HepG2 (cell line): Measurements from ENCODE around the gene OSGIN1. TPM values are rescaled to one million over a fixed set of nuclear protein-coding genes. Genes with fewer than 3 reads are reported as not detected.

ENCODE experiments used
- CBX5 ChIP-seq: sonication (generic); formaldehyde crosslinking; IDR thresholded peaks from 2 replicates; pipeline ENCODE4 v1.4.0; 2020; ENCODE audit warnings: missing genetic modification reagents, borderline replicate concordance
- CCDC6 ChIP-seq: sonication (generic); formaldehyde crosslinking; IDR thresholded peaks from 2 replicates; pipeline ENCODE4 v1.8.1; 2022; ENCODE audit warnings: mild to moderate bottlenecking, missing genetic modification reagents, moderate library complexity
- CEBPB ChIP-seq: IDR thresholded peaks from 2 replicates; pipeline ENCODE4 v1.6.1; 2011; ENCODE audit warnings: low read depth, low read length, improper control_type of control experiment, borderline replicate concordance
- FOXA3 ChIP-seq: IDR thresholded peaks from 2 replicates; pipeline ENCODE4 v1.6.1; 2016; ENCODE audit warnings: missing genetic modification reagents, missing compliant biosample characterization
- KAT8 ChIP-seq: IDR thresholded peaks from 2 replicates; pipeline ENCODE4 v1.6.1; 2016; ENCODE audit warnings: missing genetic modification reagents, missing compliant biosample characterization
- SKIL ChIP-seq: sonication (generic); formaldehyde crosslinking; IDR thresholded peaks from 2 replicates; pipeline ENCODE4 v1.8.0; 2022; ENCODE audit warnings: missing genetic modification reagents, mild to moderate bottlenecking, moderate library complexity, borderline replicate concordance
- SP4 ChIP-seq: sonication (generic); formaldehyde crosslinking; IDR thresholded peaks from 2 replicates; pipeline ENCODE4 v1.8.1; 2023; ENCODE audit warnings: mild to moderate bottlenecking, missing genetic modification reagents
- TBL1XR1 ChIP-seq: fragments of 150-350 bp; IDR thresholded peaks from 2 replicates; pipeline ENCODE4 v1.6.1; 2014; ENCODE audit warnings: borderline replicate concordance, low read length; ENCODE audit not compliant: partially characterized antibody
- TFDP2 ChIP-seq: sonication (generic); formaldehyde crosslinking; IDR thresholded peaks from 2 replicates; pipeline ENCODE4 v1.4.0; 2020; ENCODE audit warnings: missing genetic modification reagents
- ZBTB46 ChIP-seq: sonication (generic); formaldehyde crosslinking; IDR thresholded peaks from 2 replicates; pipeline ENCODE4 v1.4.0; 2020; ENCODE audit warnings: mild to moderate bottlenecking, missing genetic modification reagents, borderline replicate concordance
- ZNF430 ChIP-seq: sonication (generic); formaldehyde crosslinking; IDR thresholded peaks from 2 replicates; pipeline ENCODE4 v1.9.0; 2021; ENCODE audit warnings: mild to moderate bottlenecking, missing genetic modification reagents
- polyA plus RNA-seq, 8 experiments: library from polyadenylated mRNA; depleted of rRNA in 3 of 8; stranded (reverse) in 7 of 8; unstranded in 1 of 8; fragments of >200 nt; fragmentation: Illumina TruSeq in 4 of 8; extraction: Trizol in 4 of 8; gene quantifications; 2 replicates each; pipeline versions ENCODE4 v1.2.1 to v1.2.3, GENCODE V29; 2011 to 2016; ENCODE audit warnings: low read depth in 4 of 8, missing spikeins in 1 of 8, mixed read lengths in 1 of 8; ENCODE audit not compliant: insufficient read depth in 1 of 8
- total RNA-seq, 5 experiments: library from RNA; depleted of rRNA; stranded (reverse); fragments of >200 nt; fragmentation: Illumina TruSeq; extraction: Trizol; gene quantifications; 2 replicates each; pipeline ENCODE4 v1.2.3, GENCODE V29; 2016; ENCODE audit warnings: low read depth in 1 of 5
- TF ChIP-seq, protein P1 (sequence below): sonication (generic); formaldehyde crosslinking; IDR thresholded peaks from 2 replicates; pipeline ENCODE4 v1.4.0; 2020; ENCODE audit warnings: mild to moderate bottlenecking, missing genetic modification reagents
- TF ChIP-seq, protein P2 (sequence below): sonication (generic); formaldehyde crosslinking; IDR thresholded peaks from 2 replicates; pipeline ENCODE4 v1.4.0; 2020; ENCODE audit warnings: missing genetic modification reagents
- TF ChIP-seq, protein P3 (sequence below), 2 experiments: sonication (generic) in 1 of 2; formaldehyde crosslinking in 1 of 2; IDR thresholded peaks; 2 replicates each; pipeline versions ENCODE4 v1.5.1 to v1.6.1; 2011 to 2020; ENCODE audit warnings: borderline replicate concordance in 1 of 2, low read depth in 1 of 2, low read length in 1 of 2, mild to moderate bottlenecking in 1 of 2, missing genetic modification reagents in 1 of 2, moderate library complexity in 1 of 2

Gene OSGIN1
- total and polyA plus RNA-seq, 2 of the 13 experiments (the other 11 are each of a cell fraction or from before 2014, with no cell fraction given), result 20.5 to 27.1 TPM

DNA sequence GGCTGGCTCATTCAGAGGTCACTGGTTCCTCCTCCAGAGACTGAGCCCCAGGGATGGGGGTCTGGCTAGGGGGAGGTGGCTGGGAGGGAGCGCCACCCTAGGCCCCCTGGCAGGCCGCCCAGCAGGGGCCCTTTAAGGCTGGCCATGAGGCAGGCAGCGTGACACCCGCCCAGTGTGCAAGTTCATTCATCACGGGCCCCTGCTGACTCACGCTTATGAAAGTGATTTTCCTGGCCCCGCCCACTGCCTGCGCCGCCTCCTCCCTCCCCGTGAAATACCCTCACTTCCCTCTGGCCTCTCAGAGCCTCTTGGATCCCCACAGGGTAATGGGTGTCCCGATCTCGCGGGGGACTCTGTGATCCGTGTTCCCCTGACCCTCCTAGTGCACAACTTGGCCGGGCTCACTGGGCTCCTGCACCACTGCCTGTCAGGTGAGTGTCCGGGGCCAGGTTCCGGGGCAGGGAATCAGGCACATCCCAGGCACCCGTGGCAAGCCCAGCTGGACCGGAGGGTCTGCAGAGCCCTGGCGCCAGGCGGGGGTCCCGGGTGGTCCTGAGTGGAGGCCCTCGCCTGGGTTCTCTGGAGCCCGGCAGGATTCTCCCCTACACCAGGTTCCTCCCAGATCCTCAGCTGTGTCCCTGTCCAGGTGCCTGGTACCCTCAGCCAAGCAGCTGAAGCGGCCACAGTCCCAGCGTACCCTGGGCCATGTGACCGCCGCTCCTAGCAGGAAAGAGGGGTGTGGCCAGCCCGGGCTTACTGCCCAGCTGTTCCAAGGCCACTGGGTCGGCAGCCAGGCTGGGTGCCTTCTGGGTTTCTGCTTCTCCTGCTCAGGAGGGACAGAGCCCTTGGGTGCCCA is at the start of gene OSGIN1 (continued):
- TF ChIP-seq, protein P1, sequence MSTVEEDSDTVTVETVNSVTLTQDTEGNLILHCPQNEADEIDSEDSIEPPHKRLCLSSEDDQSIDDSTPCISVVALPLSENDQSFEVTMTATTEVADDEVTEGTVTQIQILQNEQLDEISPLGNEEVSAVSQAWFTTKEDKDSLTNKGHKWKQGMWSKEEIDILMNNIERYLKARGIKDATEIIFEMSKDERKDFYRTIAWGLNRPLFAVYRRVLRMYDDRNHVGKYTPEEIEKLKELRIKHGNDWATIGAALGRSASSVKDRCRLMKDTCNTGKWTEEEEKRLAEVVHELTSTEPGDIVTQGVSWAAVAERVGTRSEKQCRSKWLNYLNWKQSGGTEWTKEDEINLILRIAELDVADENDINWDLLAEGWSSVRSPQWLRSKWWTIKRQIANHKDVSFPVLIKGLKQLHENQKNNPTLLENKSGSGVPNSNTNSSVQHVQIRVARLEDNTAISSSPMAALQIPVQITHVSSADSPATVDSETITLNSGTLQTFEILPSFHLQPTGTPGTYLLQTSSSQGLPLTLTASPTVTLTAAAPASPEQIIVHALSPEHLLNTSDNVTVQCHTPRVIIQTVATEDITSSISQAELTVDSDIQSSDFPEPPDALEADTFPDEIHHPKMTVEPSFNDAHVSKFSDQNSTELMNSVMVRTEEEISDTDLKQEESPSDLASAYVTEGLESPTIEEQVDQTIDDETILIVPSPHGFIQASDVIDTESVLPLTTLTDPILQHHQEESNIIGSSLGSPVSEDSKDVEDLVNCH (CRISPR knock-in tag), result no peak
- TF ChIP-seq SKIL (CRISPR knock-in tag), result peak; percentile 49
- peak; percentile 73; the same call in 1 of the 2 replicates for TF ChIP-seq FOXA3 (CRISPR knock-in tag)
- peak; percentile 57 for TF ChIP-seq KAT8
- TF ChIP-seq ZNF430, result peak; percentile 96
- TF ChIP-seq TBL1XR1, result peak; percentile 39
- peak; percentile 38 for TF ChIP-seq CBX5
- TF ChIP-seq TFDP2 (CRISPR knock-in tag), result no peak
- no peak for TF ChIP-seq ZBTB46 (CRISPR knock-in tag)
- peak; percentile 2; the same call in 1 of the 2 replicates for TF ChIP-seq CEBPB
- TF ChIP-seq CCDC6 (CRISPR knock-in tag), result peak; percentile 48; the same call in 1 of the 2 replicates
- TF ChIP-seq, protein P2, sequence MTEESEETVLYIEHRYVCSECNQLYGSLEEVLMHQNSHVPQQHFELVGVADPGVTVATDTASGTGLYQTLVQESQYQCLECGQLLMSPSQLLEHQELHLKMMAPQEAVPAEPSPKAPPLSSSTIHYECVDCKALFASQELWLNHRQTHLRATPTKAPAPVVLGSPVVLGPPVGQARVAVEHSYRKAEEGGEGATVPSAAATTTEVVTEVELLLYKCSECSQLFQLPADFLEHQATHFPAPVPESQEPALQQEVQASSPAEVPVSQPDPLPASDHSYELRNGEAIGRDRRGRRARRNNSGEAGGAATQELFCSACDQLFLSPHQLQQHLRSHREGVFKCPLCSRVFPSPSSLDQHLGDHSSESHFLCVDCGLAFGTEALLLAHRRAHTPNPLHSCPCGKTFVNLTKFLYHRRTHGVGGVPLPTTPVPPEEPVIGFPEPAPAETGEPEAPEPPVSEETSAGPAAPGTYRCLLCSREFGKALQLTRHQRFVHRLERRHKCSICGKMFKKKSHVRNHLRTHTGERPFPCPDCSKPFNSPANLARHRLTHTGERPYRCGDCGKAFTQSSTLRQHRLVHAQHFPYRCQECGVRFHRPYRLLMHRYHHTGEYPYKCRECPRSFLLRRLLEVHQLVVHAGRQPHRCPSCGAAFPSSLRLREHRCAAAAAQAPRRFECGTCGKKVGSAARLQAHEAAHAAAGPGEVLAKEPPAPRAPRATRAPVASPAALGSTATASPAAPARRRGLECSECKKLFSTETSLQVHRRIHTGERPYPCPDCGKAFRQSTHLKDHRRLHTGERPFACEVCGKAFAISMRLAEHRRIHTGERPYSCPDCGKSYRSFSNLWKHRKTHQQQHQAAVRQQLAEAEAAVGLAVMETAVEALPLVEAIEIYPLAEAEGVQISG (CRISPR knock-in tag), result peak; percentile 70
- TF ChIP-seq, protein P3, sequence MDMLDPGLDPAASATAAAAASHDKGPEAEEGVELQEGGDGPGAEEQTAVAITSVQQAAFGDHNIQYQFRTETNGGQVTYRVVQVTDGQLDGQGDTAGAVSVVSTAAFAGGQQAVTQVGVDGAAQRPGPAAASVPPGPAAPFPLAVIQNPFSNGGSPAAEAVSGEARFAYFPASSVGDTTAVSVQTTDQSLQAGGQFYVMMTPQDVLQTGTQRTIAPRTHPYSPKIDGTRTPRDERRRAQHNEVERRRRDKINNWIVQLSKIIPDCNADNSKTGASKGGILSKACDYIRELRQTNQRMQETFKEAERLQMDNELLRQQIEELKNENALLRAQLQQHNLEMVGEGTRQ (IDR thresholded peaks at IDR 0.05; ENCODE audit: low read depth, low read length), result no peak
- TF ChIP-seq, protein P3 (CRISPR knock-in tag; IDR thresholded peaks at IDR 0.05; ENCODE audit: borderline replicate concordance), result peak; percentile 53; the same call in 1 of the 2 replicates
- TF ChIP-seq SP4, result peak; percentile 65
